AG10803 (cell line): ENCODE measurements around the gene P4HA2.

Experiments
- DNase-seq: peaks from one replicate; pipeline ENCODE4 v3.0.0; 2010; ENCODE audit warnings: low read depth
- H3K4me3 ChIP-seq: 2 replicates; pipeline ENCODE4 v1.5.1; 2011; ENCODE audit warnings: mild to moderate bottlenecking, low read length, control low read depth
- TF ChIP-seq, protein P1 (sequence below): conservative IDR thresholded peaks from 2 replicates; pipeline ENCODE4 v1.5.1; 2011; ENCODE audit warnings: mild to moderate bottlenecking, low read length, control low read depth, inconsistent platforms

The P4HA2 gene

DNA sequence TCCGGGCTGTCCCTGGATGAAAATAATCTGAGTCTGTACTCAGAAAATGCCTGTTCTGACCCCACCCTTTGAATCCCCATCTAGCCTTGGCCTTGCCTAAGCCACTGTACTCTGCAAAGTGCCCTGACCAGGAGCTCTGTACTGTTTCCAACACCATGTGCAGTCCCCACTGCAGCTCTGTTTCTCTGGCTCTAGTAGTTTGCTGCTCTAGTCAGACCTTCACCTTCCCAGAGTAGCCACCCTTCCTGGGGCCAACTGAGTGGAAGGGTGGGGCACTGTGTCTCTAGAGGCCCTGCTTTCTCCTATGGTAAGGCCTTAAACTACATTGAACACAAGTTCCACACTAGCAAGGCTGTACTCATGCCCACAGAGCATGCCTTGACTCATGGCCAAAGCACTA lies 31.9 kb downstream of the P4HA2 start:
- no peak overlapping the region for H3K4me3 ChIP-seq
- DNase-seq: no peak
- TF ChIP-seq, protein P1, sequence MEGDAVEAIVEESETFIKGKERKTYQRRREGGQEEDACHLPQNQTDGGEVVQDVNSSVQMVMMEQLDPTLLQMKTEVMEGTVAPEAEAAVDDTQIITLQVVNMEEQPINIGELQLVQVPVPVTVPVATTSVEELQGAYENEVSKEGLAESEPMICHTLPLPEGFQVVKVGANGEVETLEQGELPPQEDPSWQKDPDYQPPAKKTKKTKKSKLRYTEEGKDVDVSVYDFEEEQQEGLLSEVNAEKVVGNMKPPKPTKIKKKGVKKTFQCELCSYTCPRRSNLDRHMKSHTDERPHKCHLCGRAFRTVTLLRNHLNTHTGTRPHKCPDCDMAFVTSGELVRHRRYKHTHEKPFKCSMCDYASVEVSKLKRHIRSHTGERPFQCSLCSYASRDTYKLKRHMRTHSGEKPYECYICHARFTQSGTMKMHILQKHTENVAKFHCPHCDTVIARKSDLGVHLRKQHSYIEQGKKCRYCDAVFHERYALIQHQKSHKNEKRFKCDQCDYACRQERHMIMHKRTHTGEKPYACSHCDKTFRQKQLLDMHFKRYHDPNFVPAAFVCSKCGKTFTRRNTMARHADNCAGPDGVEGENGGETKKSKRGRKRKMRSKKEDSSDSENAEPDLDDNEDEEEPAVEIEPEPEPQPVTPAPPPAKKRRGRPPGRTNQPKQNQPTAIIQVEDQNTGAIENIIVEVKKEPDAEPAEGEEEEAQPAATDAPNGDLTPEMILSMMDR: no peak

DNA sequence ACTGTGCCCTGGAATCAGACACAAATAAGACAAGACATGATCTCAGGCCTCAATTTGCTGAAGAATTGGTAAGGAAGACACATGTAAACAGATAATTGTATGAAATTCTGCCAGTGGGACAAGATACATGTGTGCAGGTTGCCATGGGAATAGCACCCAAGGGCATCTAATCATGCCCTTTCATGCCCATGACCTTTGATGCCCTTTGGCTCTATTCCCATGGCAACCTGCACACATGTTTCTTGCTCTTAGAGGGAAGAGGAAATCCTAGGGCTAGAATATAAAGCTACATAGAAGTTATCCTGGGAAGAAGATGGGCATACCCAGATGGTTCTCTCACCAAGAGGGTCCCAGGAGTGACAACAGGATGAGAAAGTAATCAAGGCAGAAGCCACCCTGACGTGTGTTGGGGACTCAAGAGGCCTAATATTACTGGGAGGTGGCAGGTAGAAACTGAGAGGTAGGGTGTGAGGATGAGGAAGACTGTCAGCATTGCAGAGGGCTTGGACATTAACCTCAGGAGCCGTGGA lies 34.4 kb downstream of the P4HA2 start:
- H3K4me3 ChIP-seq: no peak overlapping the region
- TF ChIP-seq, protein P1: no peak
- DNase-seq: no peak

DNA sequence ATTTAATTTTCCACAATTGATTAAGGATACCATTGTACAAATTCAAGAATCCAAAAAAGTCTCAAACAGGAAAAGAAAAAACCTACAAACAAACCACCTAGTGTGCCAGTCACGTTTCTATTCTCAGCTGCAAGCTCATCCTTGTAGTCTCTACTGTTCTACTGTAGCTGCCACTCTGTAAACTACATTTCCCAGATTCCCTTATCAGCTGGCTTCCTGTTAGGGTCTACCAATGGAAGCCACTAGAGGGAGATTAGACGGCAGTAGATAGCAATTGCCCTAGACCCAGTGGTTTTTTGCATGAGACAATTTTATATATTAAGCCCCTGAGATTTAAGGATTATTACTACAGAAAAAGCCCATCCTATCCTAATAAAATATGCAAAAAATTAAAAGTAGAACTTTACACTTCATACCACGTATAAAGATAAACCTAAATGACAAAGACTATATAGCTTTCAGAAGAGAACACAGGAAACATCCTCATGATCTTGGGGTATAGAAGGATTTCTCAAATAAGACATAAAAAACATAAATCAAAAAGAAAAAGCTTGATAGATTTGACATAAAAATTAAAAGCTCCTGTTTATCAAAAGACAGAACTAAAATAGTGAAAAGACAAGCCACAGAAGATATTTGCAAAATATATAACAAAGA lies 37.4 kb downstream of the P4HA2 start:
- peak; percentile 76 for DNase-seq
- TF ChIP-seq, protein P1: peak; percentile 93

DNA sequence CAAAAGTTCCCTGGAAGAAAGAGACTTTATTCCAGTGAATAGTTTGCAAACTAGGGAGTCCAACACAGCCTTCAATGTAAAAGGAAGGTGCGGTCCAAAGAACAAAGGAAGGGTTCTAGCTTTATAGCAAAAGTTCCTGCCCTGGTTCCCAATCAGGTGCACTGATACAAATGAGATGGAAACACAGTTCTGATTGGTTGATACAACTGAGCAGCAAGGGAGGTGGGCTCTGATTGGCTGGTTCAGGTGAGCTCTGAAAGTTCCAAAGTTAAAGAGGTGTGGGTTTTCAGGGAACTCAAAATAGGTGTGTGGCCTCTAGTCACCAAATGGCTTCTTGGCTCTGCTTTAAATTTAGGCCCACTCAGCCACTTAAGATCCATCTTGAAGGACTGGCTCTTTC lies 43.1 kb downstream of the P4HA2 start:
- H3K4me3 ChIP-seq: no peak overlapping the region
- no peak for DNase-seq
- TF ChIP-seq, protein P1: no peak

More for the DNA sequence above, 37.4 kb downstream of the P4HA2 start:
- H3K4me3 ChIP-seq: no peak overlapping the region

DNA sequence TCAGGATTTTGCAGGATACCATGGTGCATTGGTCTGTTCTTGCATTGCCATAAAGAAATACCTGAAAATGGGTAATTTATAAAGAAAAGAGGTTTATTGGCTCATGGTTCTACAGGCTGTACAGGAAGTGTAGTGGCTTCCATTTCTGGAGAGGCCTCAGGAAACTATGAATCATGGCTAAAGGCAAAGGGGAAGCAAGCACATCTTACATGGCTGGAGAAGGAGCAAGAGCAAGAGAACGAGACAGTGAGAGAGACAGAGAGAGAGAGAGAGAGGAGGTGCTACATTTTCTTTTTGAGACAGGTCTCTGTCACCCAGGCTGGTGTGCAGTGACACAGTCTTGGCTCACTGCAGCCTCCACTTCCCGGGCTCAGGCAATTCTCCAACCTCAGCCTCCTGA lies 43.9 kb downstream of the P4HA2 start:
- no peak overlapping the region for H3K4me3 ChIP-seq

DNA sequence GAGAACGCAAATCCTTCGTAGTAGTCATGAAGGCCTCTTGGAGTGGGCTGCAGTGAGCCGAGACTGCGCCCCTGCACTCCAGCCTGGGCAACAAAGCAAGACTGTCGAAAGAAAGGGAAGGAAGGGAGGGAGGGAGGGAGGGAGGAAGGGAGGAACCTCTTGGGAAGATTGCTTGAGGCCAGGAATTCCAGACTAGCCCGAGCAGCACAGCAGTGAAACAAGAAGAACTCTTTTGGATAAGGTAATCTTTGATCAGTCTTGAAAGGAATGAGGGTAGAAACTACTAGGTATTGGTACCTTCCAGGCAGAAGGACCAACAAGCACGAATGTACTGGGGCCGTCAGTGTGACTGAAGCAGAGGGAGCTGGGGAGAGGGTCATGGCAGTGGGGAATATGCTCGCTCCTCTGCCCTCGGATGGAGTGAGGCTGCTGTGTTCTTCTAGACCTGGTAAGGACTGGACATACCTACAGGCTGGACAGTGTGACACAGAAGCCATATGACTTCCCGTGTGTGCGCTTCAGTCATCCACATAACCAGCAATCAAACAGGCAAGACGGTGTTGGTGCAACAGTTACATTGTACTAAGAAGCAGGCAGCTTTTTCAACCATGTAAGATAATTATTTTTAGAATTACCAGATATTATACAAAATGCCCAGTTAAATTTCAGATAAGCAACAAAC lies 45.2 kb downstream of the P4HA2 start:
- TF ChIP-seq, protein P1: no peak
- no peak for DNase-seq

More for the DNA sequence above, 43.9 kb downstream of the P4HA2 start:
- no peak for DNase-seq
- TF ChIP-seq, protein P1: no peak

More for the DNA sequence above, 45.2 kb downstream of the P4HA2 start:
- H3K4me3 ChIP-seq: no peak overlapping the region
